Osteocyte (in vitro differentiated cells): ENCODE measurements around the gene ERICH6B. TPM values are rescaled to one million over a fixed set of nuclear protein-coding genes. Genes with fewer than 3 reads are reported as not detected.

Source experiments
- DNase-seq: peaks from one replicate; pipeline ENCODE4 v3.0.0; 2021; ENCODE audit warnings: mixed read lengths; ENCODE audit not compliant: unreplicated experiment; ENCODE audit errors: extremely low spot score
- H3K27ac Mint-ChIP-seq: one replicate; pipeline ENCODE4 v1.8.0; 2021; ENCODE audit warnings: mild to moderate bottlenecking, mixed read lengths; ENCODE audit not compliant: unreplicated experiment
- H3K27me3 Mint-ChIP-seq: one replicate; pipeline ENCODE4 v1.8.0; 2021; ENCODE audit warnings: mixed read lengths; ENCODE audit not compliant: unreplicated experiment
- H3K36me3 Mint-ChIP-seq: one replicate; pipeline ENCODE4 v1.8.0; 2021; ENCODE audit warnings: mixed read lengths; ENCODE audit not compliant: unreplicated experiment
- H3K4me1 Mint-ChIP-seq: one replicate; pipeline ENCODE4 v1.8.0; 2021; ENCODE audit warnings: mixed read lengths; ENCODE audit not compliant: unreplicated experiment
- H3K4me3 Mint-ChIP-seq: one replicate; pipeline ENCODE4 v1.8.0; 2021; ENCODE audit warnings: mild to moderate bottlenecking, moderate library complexity, mixed read lengths; ENCODE audit not compliant: unreplicated experiment
- H3K9me3 Mint-ChIP-seq: one replicate; pipeline ENCODE4 v1.8.0; 2021; ENCODE audit warnings: mixed read lengths; ENCODE audit not compliant: unreplicated experiment
- CTCF ChIP-seq: fragments of 200-600 bp; sonication (generic); IDR thresholded peaks from 2 replicates; pipeline ENCODE4 v1.5.0; 2021; ENCODE audit warnings: antibody characterized with exemption, mild to moderate bottlenecking, moderate library complexity
- total RNA-seq: library from RNA; stranded (reverse); gene quantifications from 2 replicates; pipeline ENCODE4 v1.2.1, GENCODE V29; 2021

The ERICH6B gene
- total RNA-seq, 1 donor from 2014 or later, result not detected

- no peak overlapping the region for H3K27ac Mint-ChIP-seq
- no peaks in the 10 kb centered on the region for H3K9me3 Mint-ChIP-seq
- no peaks in the 10 kb centered on the region for H3K4me1 Mint-ChIP-seq
- H3K4me3 Mint-ChIP-seq, result no peak overlapping the region
- no peak for DNase-seq
- no peaks in the 10 kb centered on the region for H3K36me3 Mint-ChIP-seq
- no peak for TF ChIP-seq CTCF
- peaks cover 71% of the 10 kb centered on the region for H3K27me3 Mint-ChIP-seq
These were observed 7.6 kb downstream of the ERICH6B start for GRCh38 chr13:45607931-45608330.

GRCh38 chr13:45604892-45605291, 10.6 kb downstream of the ERICH6B start:
- no peak for DNase-seq
- no peak overlapping the region for H3K27ac Mint-ChIP-seq
- H3K36me3 Mint-ChIP-seq, result no peaks in the 10 kb centered on the region
- no peak overlapping the region for H3K4me3 Mint-ChIP-seq
- no peak for TF ChIP-seq CTCF
- no peaks in the 10 kb centered on the region for H3K9me3 Mint-ChIP-seq
- peaks cover 62% of the 10 kb centered on the region for H3K27me3 Mint-ChIP-seq
- no peaks in the 10 kb centered on the region for H3K4me1 Mint-ChIP-seq

GRCh38 chr13:45603338-45603737, 12.2 kb downstream of the ERICH6B start:
- Mint-ChIP-seq H3K4me1 (no peaks in the 10 kb centered on the region), H3K9me3 (no peaks in the 10 kb centered on the region), H3K27ac (no peak overlapping the region), H3K36me3 (no peaks in the 10 kb centered on the region), H3K4me3 (no peak overlapping the region), H3K27me3 (peaks cover 60% of the 10 kb centered on the region)
- TF ChIP-seq CTCF, result no peak
- DNase-seq, result no peak

- DNase-seq, result peak; percentile 46
- no peak overlapping the region for H3K4me3 Mint-ChIP-seq
- peaks cover 62% of the 10 kb centered on the region for H3K27me3 Mint-ChIP-seq
- no peak for TF ChIP-seq CTCF
- H3K9me3 Mint-ChIP-seq, result no peaks in the 10 kb centered on the region
- H3K4me1 Mint-ChIP-seq, result no peaks in the 10 kb centered on the region
- H3K36me3 Mint-ChIP-seq, result no peaks in the 10 kb centered on the region
- H3K27ac Mint-ChIP-seq, result no peak overlapping the region
These were observed 13.1 kb downstream of the ERICH6B start for GRCh38 chr13:45602183-45603170.

- H3K27me3 Mint-ChIP-seq, result peaks cover 59% of the 10 kb centered on the region
- no peaks in the 10 kb centered on the region for H3K36me3 Mint-ChIP-seq
- no peak overlapping the region for H3K4me3 Mint-ChIP-seq
- H3K4me1 Mint-ChIP-seq, result no peaks in the 10 kb centered on the region
- peak; percentile 27 for DNase-seq
- no peaks in the 10 kb centered on the region for H3K9me3 Mint-ChIP-seq
- TF ChIP-seq CTCF, result no peak
- H3K27ac Mint-ChIP-seq, result no peak overlapping the region
These were observed 13.9 kb downstream of the ERICH6B start for GRCh38 chr13:45601680-45602079.
